H9 (cell line): Measurements from ENCODE around the gene RNF157. TPM values are rescaled to one million over a fixed set of nuclear protein-coding genes. Genes with fewer than 3 reads are reported as not detected.

Experiments
- DNase-seq: peaks from one replicate; pipeline ENCODE4 v3.0.0-alpha.2; 2017
- H2AFZ ChIP-seq: one replicate; pipeline ENCODE4 v1.6.1; 2013; ENCODE audit warnings: mild to moderate bottlenecking, low read length, control low read depth, moderate library complexity
- H2AK5ac ChIP-seq: 2 replicates; pipeline ENCODE4 v1.6.1; 2013; ENCODE audit warnings: low read length, control low read depth, mixed read lengths; ENCODE audit not compliant: insufficient read length
- H2BK120ac ChIP-seq: one replicate; pipeline ENCODE4 v1.6.1; 2013; ENCODE audit warnings: low read depth, mild to moderate bottlenecking, low read length, control low read depth, inconsistent platforms; ENCODE audit not compliant: poor library complexity, severe bottlenecking
- H2BK12ac ChIP-seq: 2 replicates; pipeline ENCODE4 v1.6.1; 2013; ENCODE audit warnings: low read length, control low read depth, mixed read lengths, low read depth; ENCODE audit not compliant: insufficient read length
- H2BK15ac ChIP-seq: 2 replicates; pipeline ENCODE4 v1.6.1; 2013; ENCODE audit warnings: low read depth, low read length, control low read depth
- H2BK20ac ChIP-seq: one replicate; pipeline ENCODE4 v1.6.1; 2013; ENCODE audit warnings: low read depth, mild to moderate bottlenecking, low read length, control low read depth, inconsistent platforms; ENCODE audit not compliant: poor library complexity, severe bottlenecking
- H2BK5ac ChIP-seq: 2 replicates; pipeline ENCODE4 v1.6.1; 2013; ENCODE audit warnings: low read length, control low read depth, mixed read lengths; ENCODE audit not compliant: insufficient read length
- H3K14ac ChIP-seq: 2 replicates; pipeline ENCODE4 v1.6.1; 2013; ENCODE audit warnings: low read length, control low read depth; ENCODE audit not compliant: insufficient read depth
- H3K18ac ChIP-seq: 2 replicates; pipeline ENCODE4 v1.6.1; 2013; ENCODE audit warnings: low read depth, mild to moderate bottlenecking, mixed read lengths, low read length, control low read depth; ENCODE audit not compliant: insufficient read length
- H3K23ac ChIP-seq: 2 replicates; pipeline ENCODE4 v1.6.1; 2013; ENCODE audit warnings: low read length, control low read depth, mixed read lengths, low read depth; ENCODE audit not compliant: insufficient read length
- H3K23me2 ChIP-seq: 2 replicates; pipeline ENCODE4 v1.6.1; 2013; ENCODE audit warnings: low read depth, mild to moderate bottlenecking, mixed read lengths, low read length, control low read depth; ENCODE audit not compliant: insufficient read length, poor library complexity, severe bottlenecking
- H3K27ac ChIP-seq: 2 replicates; pipeline ENCODE4 v1.5.1; 2013; ENCODE audit warnings: low read length, control low read depth, mixed read lengths, low read depth; ENCODE audit not compliant: insufficient read length
- H3K27me3 ChIP-seq: 2 replicates; pipeline ENCODE4 v1.6.1; 2013; ENCODE audit warnings: low read length, control low read depth, inconsistent platforms; ENCODE audit not compliant: insufficient read depth
- H3K4ac ChIP-seq: 2 replicates; pipeline ENCODE4 v1.6.1; 2013; ENCODE audit warnings: low read depth, mild to moderate bottlenecking, control low read depth, inconsistent platforms, low read length, moderate library complexity
- H3K4me1 ChIP-seq: 2 replicates; pipeline ENCODE4 v1.6.1; 2013; ENCODE audit warnings: low read length, control low read depth, inconsistent platforms; ENCODE audit not compliant: insufficient read depth
- H3K4me2 ChIP-seq: 2 replicates; pipeline ENCODE4 v1.6.1; 2013; ENCODE audit warnings: low read length, control low read depth, mixed read lengths; ENCODE audit not compliant: insufficient read length, insufficient read depth
- H3K56ac ChIP-seq: 2 replicates; pipeline ENCODE4 v1.6.1; 2013; ENCODE audit warnings: low read depth, mild to moderate bottlenecking, mixed read lengths, low read length, control low read depth; ENCODE audit not compliant: insufficient read length
- H3K79me1 ChIP-seq: 2 replicates; pipeline ENCODE4 v1.6.1; 2013; ENCODE audit warnings: low read depth, mild to moderate bottlenecking, moderate library complexity, low read length, control low read depth, inconsistent platforms; ENCODE audit not compliant: insufficient read depth, poor library complexity, severe bottlenecking
- H3K79me2 ChIP-seq: 2 replicates; pipeline ENCODE4 v1.6.1; 2013; ENCODE audit warnings: low read length, control low read depth, inconsistent platforms; ENCODE audit not compliant: insufficient read depth
- H3K9ac ChIP-seq: 2 replicates; pipeline ENCODE4 v1.6.1; 2013; ENCODE audit warnings: low read length, control low read depth, mixed read lengths; ENCODE audit not compliant: insufficient read length; ENCODE audit errors: extremely low read depth
- H3K9me3 ChIP-seq: one replicate; pipeline ENCODE4 v1.6.1; 2013; ENCODE audit warnings: low read depth, low read length, inconsistent platforms; ENCODE audit not compliant: control insufficient read depth
- H3T11ph ChIP-seq: one replicate; pipeline ENCODE4 v1.6.1; 2013; ENCODE audit warnings: mild to moderate bottlenecking, low read length, control low read depth, inconsistent platforms
- H4K20me1 ChIP-seq: one replicate; pipeline ENCODE4 v1.6.1; 2013; ENCODE audit not compliant: control insufficient read depth, insufficient read length, insufficient read depth
- H4K5ac ChIP-seq: 2 replicates; pipeline ENCODE4 v1.6.1; 2013; ENCODE audit warnings: low read depth, mild to moderate bottlenecking, mixed read lengths, low read length, control low read depth; ENCODE audit not compliant: insufficient read length
- H4K8ac ChIP-seq: replicated peaks from 2 replicates; pipeline ENCODE4 v1.6.1; 2013; ENCODE audit warnings: low read length, control low read depth, mixed read lengths, low read depth; ENCODE audit not compliant: insufficient read length
- H4K91ac ChIP-seq: 2 replicates; pipeline ENCODE4 v1.6.1; 2013; ENCODE audit warnings: low read depth, mild to moderate bottlenecking, moderate library complexity, mixed read lengths, low read length, control low read depth; ENCODE audit not compliant: insufficient read length
- H3K27ac Mint-ChIP-seq, 3 experiments: 2 replicates in 2 of 3; 3 replicates in 1 of 3; pipeline ENCODE4 v1.8.0; 2020 to 2021; ENCODE audit warnings: mixed read lengths in 3 of 3, mild to moderate bottlenecking in 1 of 3, moderate library complexity in 1 of 3
- H3K27me3 Mint-ChIP-seq: 2 replicates; pipeline ENCODE4 v1.8.0; 2021; ENCODE audit warnings: low read depth, mild to moderate bottlenecking, moderate library complexity, mixed read lengths
- H3K36me3 Mint-ChIP-seq, 3 experiments: 2 replicates in 2 of 3; 3 replicates in 1 of 3; pipeline ENCODE4 v1.8.0; 2020 to 2021; ENCODE audit warnings: low read depth in 3 of 3, mixed read lengths in 3 of 3; ENCODE audit not compliant: insufficient read depth in 1 of 3
- H3K4me1 Mint-ChIP-seq, 2 experiments: 2 replicates each; pipeline ENCODE4 v1.8.0; 2020; ENCODE audit warnings: mixed read lengths in 2 of 2
- H3K4me3 Mint-ChIP-seq, 2 experiments: 2 replicates in 1 of 2; 3 replicates in 1 of 2; pipeline ENCODE4 v1.8.0; 2020 to 2021; ENCODE audit warnings: mild to moderate bottlenecking in 2 of 2, mixed read lengths in 2 of 2, moderate library complexity in 1 of 2
- H3K9me3 Mint-ChIP-seq, 2 experiments: 2 replicates in 1 of 2; 3 replicates in 1 of 2; pipeline ENCODE4 v1.8.0; 2020; ENCODE audit warnings: mild to moderate bottlenecking in 2 of 2, mixed read lengths in 2 of 2, moderate library complexity in 1 of 2
- WGBS: extraction: QIAGEN DNeasy Blood & Tissue Kit; methylation state at CpG from one replicate; pipeline ENCODE4 v1.1.7; 2013; ENCODE audit warnings: missing lambda C conversion rate, low lambda C conversion rate, mixed read lengths; ENCODE audit not compliant: insufficient read length; ENCODE audit errors: extremely low coverage; 5-methylcytosine and 5-hydroxymethylcytosine counted together
- total RNA-seq: library from RNA; stranded (reverse); gene quantifications from 2 replicates; pipeline ENCODE4 v1.2.1, GENCODE V29; 2021
- TF ChIP-seq, protein P1 (sequence below): fragments of 200-600 bp; sonication (generic); conservative IDR thresholded peaks from 3 replicates; pipeline ENCODE4 v1.8.0; 2021; ENCODE audit warnings: antibody characterized with exemption, mild to moderate bottlenecking

The RNF157 gene
- total RNA-seq, 1 experiment from 2014 or later: 9.9 TPM

DNA sequence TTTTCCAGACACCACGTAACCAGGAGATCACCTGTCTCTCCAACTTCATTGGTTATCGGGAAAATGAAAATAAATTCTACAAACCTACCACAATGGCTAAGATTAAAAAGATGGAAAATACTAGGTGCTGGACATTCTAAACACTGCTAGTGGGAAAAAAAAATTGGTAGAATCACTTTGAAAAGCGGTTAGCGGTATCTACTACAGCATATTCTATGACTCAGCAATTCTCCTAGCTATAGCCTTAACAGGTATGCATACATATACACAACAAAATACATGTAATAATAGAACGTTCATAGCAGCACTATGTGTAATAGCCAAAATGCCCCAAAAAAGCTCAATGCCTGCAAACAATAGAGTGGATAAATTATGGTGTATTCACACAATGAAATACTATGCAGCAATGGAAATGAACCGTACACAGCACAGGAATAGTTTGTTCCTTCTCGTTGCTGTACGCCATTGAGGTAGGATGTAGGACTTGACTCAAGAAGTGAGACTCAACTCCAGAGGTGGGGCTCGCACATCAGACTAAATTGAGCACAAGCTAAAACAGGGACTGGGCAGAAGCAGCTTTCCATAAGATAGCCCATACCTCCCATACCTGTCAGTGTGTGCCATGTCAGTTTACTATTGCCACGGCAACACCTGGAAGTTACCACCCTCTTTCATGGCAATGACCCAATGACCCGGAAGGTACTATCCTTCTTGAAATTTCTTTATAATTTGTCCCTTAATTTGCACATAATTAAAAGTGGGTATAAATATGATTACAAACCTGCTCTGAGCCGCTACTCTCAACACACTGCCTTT lies 44.8 kb downstream of the RNF157 start:
- H3K4me1 Mint-ChIP-seq: peaks cover 15 to 23% of the 10 kb centered on the region in 2 experiments
- no peak overlapping the region for H3K56ac ChIP-seq
- H3K9me3 Mint-ChIP-seq: no peaks in the 10 kb centered on the region
- no peaks in the 10 kb centered on the region for H4K20me1 ChIP-seq
- H3K27ac ChIP-seq: no peak overlapping the region
- no peak overlapping the region for H3K14ac ChIP-seq
- no peak overlapping the region for H4K91ac ChIP-seq
- H3K27me3 ChIP-seq: no peaks in the 10 kb centered on the region
- H2BK15ac ChIP-seq: no peak overlapping the region
- H4K5ac ChIP-seq: no peak overlapping the region
- TF ChIP-seq, protein P1, sequence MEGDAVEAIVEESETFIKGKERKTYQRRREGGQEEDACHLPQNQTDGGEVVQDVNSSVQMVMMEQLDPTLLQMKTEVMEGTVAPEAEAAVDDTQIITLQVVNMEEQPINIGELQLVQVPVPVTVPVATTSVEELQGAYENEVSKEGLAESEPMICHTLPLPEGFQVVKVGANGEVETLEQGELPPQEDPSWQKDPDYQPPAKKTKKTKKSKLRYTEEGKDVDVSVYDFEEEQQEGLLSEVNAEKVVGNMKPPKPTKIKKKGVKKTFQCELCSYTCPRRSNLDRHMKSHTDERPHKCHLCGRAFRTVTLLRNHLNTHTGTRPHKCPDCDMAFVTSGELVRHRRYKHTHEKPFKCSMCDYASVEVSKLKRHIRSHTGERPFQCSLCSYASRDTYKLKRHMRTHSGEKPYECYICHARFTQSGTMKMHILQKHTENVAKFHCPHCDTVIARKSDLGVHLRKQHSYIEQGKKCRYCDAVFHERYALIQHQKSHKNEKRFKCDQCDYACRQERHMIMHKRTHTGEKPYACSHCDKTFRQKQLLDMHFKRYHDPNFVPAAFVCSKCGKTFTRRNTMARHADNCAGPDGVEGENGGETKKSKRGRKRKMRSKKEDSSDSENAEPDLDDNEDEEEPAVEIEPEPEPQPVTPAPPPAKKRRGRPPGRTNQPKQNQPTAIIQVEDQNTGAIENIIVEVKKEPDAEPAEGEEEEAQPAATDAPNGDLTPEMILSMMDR: no peak
- no peaks in the 10 kb centered on the region for H3K23me2 ChIP-seq
- H3K4ac ChIP-seq: no peak overlapping the region
- no peak overlapping the region for H2AFZ ChIP-seq
- H3K4me1 ChIP-seq: no peaks in the 10 kb centered on the region; the same call in 1 of the 2 replicates
- H3K4me2 ChIP-seq: no peak overlapping the region
- H3T11ph ChIP-seq: no peak overlapping the region
- H2BK5ac ChIP-seq: no peak overlapping the region
- no peak overlapping the region for H3K4me3 Mint-ChIP-seq
- H3K27ac Mint-ChIP-seq: peak overlapping the region in 1 of 3 experiments; percentile 35; a peak in 1 of 7 replicates
- no peak overlapping the region for H2AK5ac ChIP-seq
- no peak overlapping the region for H3K23ac ChIP-seq
- no peaks in the 10 kb centered on the region for H3K9me3 ChIP-seq
- no CpG with 5 or more reads among the region's 12 CpGs for WGBS
- no peak overlapping the region for H2BK20ac ChIP-seq
- no peaks in the 10 kb centered on the region; a peak in 2 of 7 replicates for H3K36me3 Mint-ChIP-seq
- no peak overlapping the region for H4K8ac ChIP-seq
- no peaks in the 10 kb centered on the region for H3K79me2 ChIP-seq
- H2BK12ac ChIP-seq: no peak overlapping the region
- no peaks in the 10 kb centered on the region for H3K79me1 ChIP-seq
- H3K9ac ChIP-seq: no peak overlapping the region
- no peak overlapping the region for H3K18ac ChIP-seq
- no peak overlapping the region for H2BK120ac ChIP-seq
- H3K27me3 Mint-ChIP-seq: no peaks in the 10 kb centered on the region; the same call in 1 of the 2 replicates
- DNase-seq: no peak
